Umbilical cord (tissue), 2 donors: ENCODE data around the gene SP110. TPM values are rescaled to one million over a fixed set of nuclear protein-coding genes. Genes with fewer than 3 reads are reported as not detected.
A peak's percentile ranks its signal among the peaks of the same experiment; 100 is the strongest.
"Not testable (repeated sequence)": the region's sequence is repeated elsewhere in the genome, so short reads cannot be mapped to it uniquely, and the experiment has no call there.

Source experiments
- DNase-seq: peaks from one replicate; pipeline ENCODE4 v3.0.0-alpha.2; 2015; ENCODE audit warnings: low spot score
- total RNA-seq: library from RNA; depleted of rRNA; stranded (reverse); fragments of >200 nt; gene quantifications from one replicate; pipeline ENCODE4 v1.2.3, GENCODE V29; 2014; ENCODE audit warnings: low replicate concordance; ENCODE audit not compliant: insufficient read depth

Gene SP110
- total RNA-seq, 1 donor from 2014 or later: 25.8 TPM

DNA sequence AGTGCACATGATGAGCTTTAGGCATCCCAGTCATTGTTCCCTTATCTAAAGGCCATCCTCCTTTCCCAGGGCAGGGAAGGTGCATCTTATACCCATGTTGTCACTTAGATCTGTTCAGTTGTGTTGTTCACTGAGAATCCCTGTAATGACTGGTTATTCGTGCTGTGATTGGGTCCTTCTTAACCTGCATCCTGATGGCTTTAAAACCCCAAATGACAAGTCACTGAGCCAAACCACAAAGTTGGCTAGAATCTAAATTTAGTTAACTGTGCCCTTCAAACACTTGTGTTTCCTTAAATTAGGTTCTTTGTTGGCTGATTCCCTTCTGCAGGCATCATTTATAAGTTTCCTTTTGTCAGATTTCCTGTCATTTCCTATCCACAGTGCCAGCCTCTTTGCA, 92.6 kb downstream of the SP110 start:
- DNase-seq: no peak

DNA sequence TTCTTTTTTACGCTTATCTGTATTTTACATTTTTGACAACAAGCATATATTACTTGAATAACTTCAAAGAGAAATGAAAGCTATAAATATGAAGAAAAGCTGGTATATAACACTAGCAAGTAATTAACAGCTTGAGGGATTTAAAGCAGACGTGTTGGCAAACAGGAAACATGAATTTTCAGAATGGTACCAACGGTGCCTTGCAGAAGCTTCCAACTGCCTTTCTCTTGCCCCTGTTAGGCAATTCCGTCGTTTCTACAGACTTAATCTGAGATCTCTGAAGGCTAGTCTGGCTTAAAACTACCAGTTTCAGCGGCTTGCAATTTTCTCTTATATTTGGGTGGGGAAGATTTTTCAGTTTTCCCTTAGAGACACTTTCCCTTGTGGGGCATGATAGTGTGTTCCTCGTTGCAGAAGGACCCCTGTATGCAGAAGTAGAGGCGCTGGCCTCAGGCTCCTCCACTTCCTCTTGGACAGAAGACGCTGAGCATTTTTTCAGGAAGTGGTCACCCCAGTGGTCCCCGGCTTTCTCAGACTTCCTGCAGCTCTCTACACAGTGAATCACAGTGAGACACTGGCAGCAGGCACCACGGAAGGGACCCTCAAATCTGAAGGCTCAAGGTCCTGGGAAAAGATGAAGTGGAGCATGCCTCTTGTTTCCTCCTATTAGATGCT, 94.9 kb downstream of the SP110 start:
- DNase-seq: peak; percentile 20

GRCh38 chr2:230124235-230124634, 95.5 kb downstream of the SP110 start:
- no peak for DNase-seq

DNA sequence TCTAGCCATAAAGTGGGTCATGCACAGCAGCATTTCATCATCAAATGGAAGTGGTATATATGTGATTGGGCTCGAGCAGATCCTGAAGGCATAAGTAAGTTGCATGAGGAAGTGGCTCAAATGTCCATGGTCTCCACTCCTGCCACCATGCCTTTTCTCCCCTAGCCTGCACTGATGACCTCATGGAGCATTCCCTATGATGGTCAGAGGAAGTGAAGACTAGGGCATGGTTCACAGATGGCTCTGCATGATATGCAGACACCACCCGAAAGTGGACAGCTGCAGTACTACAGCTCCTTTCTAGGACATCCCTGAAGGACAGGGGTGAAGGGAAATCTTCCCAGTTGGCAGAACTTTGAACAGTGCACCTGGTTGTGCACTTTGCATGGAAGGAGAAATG, 99.4 kb downstream of the SP110 start:
- DNase-seq: not testable (repeated sequence)

- DNase-seq: not testable (repeated sequence)
Measured at GRCh38 chr2:230119827-230120226, 100.0 kb downstream of the SP110 start.

Other genes with a start within 250 kb of the SP110 start
- gene SLC16A14, start 151.1 kb downstream of the SP110 start, total RNA-seq: 1.7 TPM
- 8.2 TPM for gene SP140, start 5.8 kb upstream of the SP110 start, total RNA-seq
- 4.1 TPM for gene SP140L, start 107.2 kb upstream of the SP110 start, total RNA-seq
- 88.1 TPM for gene SP100, start 196.2 kb upstream of the SP110 start, total RNA-seq